ELR (cell line): ENCODE measurements around the gene BRIP1.

Experiments
- DNase-seq: peaks from one replicate; pipeline ENCODE4 v3.0.0-alpha.2; 2015; ENCODE audit warnings: low read depth

The BRIP1 gene

GRCh38 chr17:61757168-61757567, 106.2 kb downstream of the BRIP1 start:
- DNase-seq = no peak

- DNase-seq = no peak
Observed at GRCh38 chr17:61756561-61756960, 106.8 kb downstream of the BRIP1 start.

- no peak for DNase-seq
Observed at GRCh38 chr17:61755668-61756067, 107.7 kb downstream of the BRIP1 start.

- DNase-seq = no peak
Observed at GRCh38 chr17:61755078-61755477, 108.2 kb downstream of the BRIP1 start.

- DNase-seq = no peak
Observed at GRCh38 chr17:61754124-61754523, 109.2 kb downstream of the BRIP1 start.

- no peak for DNase-seq
Observed at GRCh38 chr17:61753696-61754095, 109.6 kb downstream of the BRIP1 start.

GRCh38 chr17:61750656-61751055, 112.7 kb downstream of the BRIP1 start:
- DNase-seq = no peak

GRCh38 chr17:61749823-61750404, 113.4 kb downstream of the BRIP1 start:
- DNase-seq = no peak

GRCh38 chr17:61746248-61746985, 116.9 kb downstream of the BRIP1 start:
- no peak for DNase-seq

GRCh38 chr17:61744804-61745203, 118.5 kb downstream of the BRIP1 start:
- DNase-seq = no peak

GRCh38 chr17:61744252-61744651, 119.1 kb downstream of the BRIP1 start:
- no peak for DNase-seq

- DNase-seq = no peak
Observed at GRCh38 chr17:61743766-61744165, 119.6 kb downstream of the BRIP1 start.

GRCh38 chr17:61739002-61739401, 124.3 kb downstream of the BRIP1 start:
- no peak for DNase-seq

GRCh38 chr17:61738249-61738648, 125.1 kb downstream of the BRIP1 start:
- DNase-seq = no peak

GRCh38 chr17:61737820-61738219, 125.5 kb downstream of the BRIP1 start:
- DNase-seq = no peak

GRCh38 chr17:61736438-61736837, 126.9 kb downstream of the BRIP1 start:
- DNase-seq = peak; percentile 7

- DNase-seq = no peak
Observed at GRCh38 chr17:61735807-61736206, 127.5 kb downstream of the BRIP1 start.

GRCh38 chr17:61734466-61734865, 128.9 kb downstream of the BRIP1 start:
- no peak for DNase-seq

GRCh38 chr17:61734012-61734411, 129.3 kb downstream of the BRIP1 start:
- DNase-seq = no peak

GRCh38 chr17:61733021-61733420, 130.3 kb downstream of the BRIP1 start:
- no peak for DNase-seq

- no peak for DNase-seq
Observed at GRCh38 chr17:61732169-61732568, 131.2 kb downstream of the BRIP1 start.

GRCh38 chr17:61731330-61731729, 132.0 kb downstream of the BRIP1 start:
- no peak for DNase-seq

GRCh38 chr17:61729690-61730268, 133.5 kb downstream of the BRIP1 start:
- DNase-seq = no peak
